ENCODE data around the gene APH1B. TPM values are rescaled to one million over a fixed set of nuclear protein-coding genes. Genes with fewer than 3 reads are reported as not detected.
"Not testable (repeated sequence)": the region's sequence is repeated elsewhere in the genome, so short reads cannot be mapped to it uniquely, and the experiment has no call there.

Gene APH1B
- total RNA-seq, 1 donor from 2014 or later = 22.5 TPM

DNA sequence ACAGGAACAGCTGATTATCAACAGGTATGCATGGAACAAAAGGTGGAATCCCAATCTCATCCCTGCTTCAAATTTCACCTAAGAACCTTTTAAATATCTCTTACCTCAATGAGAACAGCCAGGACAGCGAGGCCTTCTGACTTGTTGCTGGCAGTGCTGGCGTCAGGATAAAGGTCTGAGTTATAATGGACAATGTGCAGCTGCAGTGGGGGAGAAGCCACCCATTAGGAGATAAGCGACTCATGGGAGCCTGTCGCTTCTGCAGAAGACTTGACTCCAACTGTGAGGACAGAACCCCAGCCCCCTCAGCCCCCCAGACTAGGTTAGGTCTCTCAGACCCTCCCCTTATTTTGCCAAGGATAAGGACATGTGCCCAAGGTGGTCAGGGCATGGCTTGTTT is 64.5 kb downstream of the APH1B start:
- DNase-seq (ENCODE audit: low spot score) = no peak
- intact Hi-C loops (cut with DNase I) = no loop called here
- no peak for ATAC-seq

GRCh38 chr15:63342996-63343562 is 65.7 kb downstream of the APH1B start:
- intact Hi-C loops (cut with DNase I); DNase-seq (ENCODE audit: low spot score); ATAC-seq: not testable (repeated sequence)

GRCh38 chr15:63344731-63345390 is 67.5 kb downstream of the APH1B start:
- ATAC-seq (no peak), DNase-seq (ENCODE audit: low spot score) (no peak)
- intact Hi-C loops (cut with DNase I) = no loop called here

DNA sequence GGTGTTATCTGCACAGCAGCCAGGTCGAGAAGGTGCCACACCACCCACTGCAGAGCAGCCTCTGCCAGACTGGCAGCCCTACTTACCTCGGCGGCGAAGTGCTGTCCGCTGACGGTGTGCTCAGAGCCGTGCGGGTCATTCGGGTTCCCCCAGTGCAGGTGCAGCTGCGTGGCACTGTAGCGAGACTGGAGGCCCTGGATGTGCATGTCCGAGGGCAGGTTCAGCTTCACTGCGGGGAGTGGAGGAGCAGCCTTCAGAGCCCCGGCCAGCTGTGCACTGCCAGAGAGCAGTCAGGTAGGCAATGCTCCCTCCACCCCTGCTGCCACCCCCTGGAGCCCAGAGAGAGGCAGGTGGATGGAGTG is 68.0 kb downstream of the APH1B start:
- intact Hi-C loops (cut with DNase I) = no loop called here
- ATAC-seq (no peak), DNase-seq (ENCODE audit: low spot score) (no peak)

GRCh38 chr15:63347074-63347857 is 69.9 kb downstream of the APH1B start:
- intact Hi-C loops (cut with DNase I) = no loop called here
- ATAC-seq = no peak

GRCh38 chr15:63348392-63348791 is 71.0 kb downstream of the APH1B start:
- peak; percentile 45 for ATAC-seq
- no peak for DNase-seq (ENCODE audit: low spot score)
- intact Hi-C loops (cut with DNase I) = no loop called here

More at GRCh38 chr15:63347074-63347857, 69.9 kb downstream of the APH1B start:
- DNase-seq (ENCODE audit: low spot score) = no peak

DNA sequence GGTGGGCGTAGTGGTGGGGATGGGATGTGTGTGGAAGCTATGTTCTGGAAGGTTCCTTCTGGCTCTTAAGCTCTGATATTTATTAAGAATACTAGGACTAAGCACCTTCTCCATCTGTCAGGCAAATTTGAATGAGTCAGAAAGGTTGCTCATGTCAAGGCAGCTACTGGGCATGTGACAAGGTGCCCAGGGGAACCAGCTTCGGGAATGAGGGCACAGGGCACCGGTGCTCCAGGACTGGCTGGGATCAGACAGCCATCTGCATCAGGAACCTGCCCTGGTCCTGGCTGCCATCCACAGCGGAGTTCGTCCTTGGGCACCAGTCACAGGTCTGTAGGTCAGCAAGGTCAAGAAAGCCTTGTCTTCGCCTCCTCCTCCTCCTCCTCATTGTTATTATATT is 71.8 kb downstream of the APH1B start:
- intact Hi-C loops (cut with DNase I) = no loop called here
- DNase-seq (ENCODE audit: low spot score) (no peak), ATAC-seq (no peak)

DNA sequence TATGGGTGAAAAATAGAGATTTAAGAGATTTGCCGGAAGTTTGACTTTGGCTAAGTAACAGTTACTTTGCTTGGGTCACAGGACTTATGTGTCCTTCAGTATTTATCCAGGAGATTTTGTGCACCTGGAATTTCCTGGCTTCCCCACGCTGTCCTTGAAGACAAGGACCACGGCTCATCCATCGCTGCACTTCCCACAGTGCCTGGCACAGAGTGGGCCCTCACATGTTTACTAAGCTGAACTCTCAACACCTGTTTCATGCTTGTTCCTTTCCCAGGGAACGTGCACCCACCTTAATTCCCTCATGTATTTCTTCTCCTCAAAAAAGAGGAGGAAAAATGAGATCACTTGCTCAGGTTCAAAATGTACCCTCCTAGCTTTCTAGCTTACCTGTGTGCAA is 72.2 kb downstream of the APH1B start:
- intact Hi-C loops (cut with DNase I) = no loop called here
- DNase-seq (ENCODE audit: low spot score) (no peak), ATAC-seq (no peak)

DNA sequence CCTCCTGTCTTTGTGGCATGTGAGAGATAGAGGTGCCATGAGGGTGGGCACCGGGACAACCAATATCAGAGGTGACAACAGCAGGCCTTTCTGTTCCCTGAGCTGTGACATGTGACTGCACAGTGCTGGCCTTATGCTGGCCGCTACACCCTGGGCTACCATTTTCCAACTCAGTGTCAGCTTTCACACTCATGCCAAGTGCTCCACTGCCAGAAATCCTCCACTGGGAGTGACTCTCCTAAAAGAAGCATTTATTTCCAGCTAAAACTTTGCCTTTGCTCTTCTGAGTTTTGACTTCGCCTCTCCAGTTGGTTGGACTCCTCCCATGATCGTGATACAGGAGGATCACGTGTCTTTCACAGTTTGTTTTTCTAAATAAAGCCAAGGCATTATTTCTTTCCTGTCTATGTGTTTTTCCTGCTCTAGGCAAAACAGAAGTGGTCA is 72.8 kb downstream of the APH1B start:
- peak; percentile 95 for ATAC-seq
- intact Hi-C loops (cut with DNase I) = no loop called here

DNA sequence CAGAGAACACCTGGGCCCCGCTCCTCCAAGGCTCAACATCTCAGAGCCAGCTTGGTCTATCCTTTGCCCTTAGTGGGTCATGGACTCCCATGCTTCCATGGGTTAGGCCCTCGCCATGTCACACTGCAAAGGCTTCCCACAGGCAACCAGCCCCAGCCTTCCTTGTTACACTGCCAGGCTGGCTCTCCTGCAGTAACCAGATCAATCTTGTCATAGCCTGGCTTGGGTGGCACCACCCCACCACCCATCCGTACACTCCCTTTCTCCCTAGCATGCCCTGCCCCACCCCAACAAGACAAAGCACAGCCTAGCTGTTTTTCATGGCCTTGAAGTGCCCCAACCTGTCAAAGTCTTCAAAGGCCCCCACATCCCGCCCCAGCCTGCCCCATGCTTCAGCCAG is 73.8 kb downstream of the APH1B start:
- no peak for ATAC-seq
- intact Hi-C loops (cut with DNase I) = no loop called here
- no peak for DNase-seq (ENCODE audit: low spot score)

More for the DNA sequence above, 72.8 kb downstream of the APH1B start:
- DNase-seq (ENCODE audit: low spot score) = peak; percentile 77

GRCh38 chr15:63352808-63353207 is 75.4 kb downstream of the APH1B start:
- DNase-seq (ENCODE audit: low spot score) (no peak), ATAC-seq (no peak)
- intact Hi-C loops (cut with DNase I) = no loop called here

DNA sequence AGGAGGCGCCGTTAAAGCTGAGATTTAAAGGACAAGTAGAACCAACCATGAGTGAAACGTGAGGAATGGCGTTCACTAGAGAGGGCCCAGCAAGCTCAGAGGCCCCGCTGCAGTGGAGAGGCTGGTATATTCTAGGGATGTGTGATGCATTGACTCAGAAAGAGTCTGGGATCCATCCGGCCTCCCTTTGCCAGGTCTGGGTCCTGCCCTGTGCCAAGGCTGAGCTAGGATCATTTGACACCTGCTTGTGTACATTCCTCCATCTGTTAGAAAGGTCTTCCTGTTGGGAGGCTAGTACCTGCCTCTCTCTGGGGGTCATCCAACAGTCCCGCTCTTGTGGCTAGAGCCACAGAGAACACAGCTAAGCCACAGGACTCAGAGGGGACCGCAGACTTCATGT is 75.9 kb downstream of the APH1B start:
- no peak for ATAC-seq

DNA sequence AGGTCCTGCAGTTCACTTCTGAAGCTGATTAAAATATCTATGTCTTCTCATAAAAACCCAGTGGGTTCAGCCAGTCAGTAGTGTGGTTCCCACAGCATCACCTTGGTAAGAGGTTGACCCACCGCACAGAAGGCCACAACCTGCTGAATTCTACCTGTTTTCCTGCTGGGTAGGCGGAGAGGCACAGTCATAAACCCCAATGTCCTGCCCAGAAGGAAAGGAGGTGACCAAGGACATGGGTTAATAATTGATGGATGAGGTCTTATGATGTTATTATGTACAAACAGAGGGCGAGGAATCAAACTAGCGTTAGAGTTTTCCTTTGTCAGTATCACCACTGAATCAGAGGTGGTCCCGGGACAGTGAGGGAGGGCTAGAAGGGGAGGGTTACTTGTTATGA is 76.5 kb downstream of the APH1B start:
- DNase-seq (ENCODE audit: low spot score) (no peak), ATAC-seq (no peak)
- intact Hi-C loops (cut with DNase I) = no loop called here

More for the DNA sequence above, 75.9 kb downstream of the APH1B start:
- no peak for DNase-seq (ENCODE audit: low spot score)
- intact Hi-C loops (cut with DNase I) = no loop called here

DNA sequence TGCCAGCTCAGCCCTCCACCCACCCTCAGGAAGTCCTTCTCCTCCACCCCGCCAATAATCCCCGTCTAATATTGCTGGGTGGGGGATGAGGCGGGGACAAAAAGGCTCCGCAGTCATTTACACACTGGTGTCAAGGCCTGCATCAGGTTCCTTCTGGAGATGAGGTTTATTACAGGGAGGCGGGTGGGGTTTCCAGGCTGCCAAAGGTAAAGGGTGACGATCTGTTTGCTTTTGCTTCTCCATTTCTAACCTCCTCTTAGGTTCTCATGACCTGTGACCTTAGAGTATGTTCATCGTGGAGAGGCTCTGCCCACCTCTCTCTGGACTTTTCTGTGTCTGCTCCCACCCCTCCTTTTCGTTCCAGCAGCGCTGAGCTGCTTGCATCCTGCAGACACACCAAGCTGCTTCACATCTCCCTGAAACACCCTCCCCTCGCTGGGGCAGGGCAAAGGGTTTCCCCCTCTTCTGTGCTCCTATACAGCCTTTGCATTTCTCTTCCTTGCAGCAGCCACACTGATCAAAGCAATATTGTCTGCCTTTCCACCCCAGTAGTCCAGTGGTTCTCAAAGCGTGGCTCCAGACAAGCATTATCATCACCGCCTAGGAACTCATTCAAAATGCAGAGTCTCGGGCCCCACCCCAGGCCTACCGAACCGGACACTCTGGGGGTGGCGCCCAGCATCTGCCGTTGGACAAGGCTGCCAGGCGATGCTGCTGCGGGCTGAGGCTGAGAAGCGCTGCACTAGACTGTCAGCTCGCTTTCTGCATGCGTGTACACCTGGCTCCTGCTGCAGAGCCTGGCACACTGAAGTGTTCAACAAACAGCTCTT is 77.6 kb downstream of the APH1B start:
- DNase-seq (ENCODE audit: low spot score) (no peak), ATAC-seq (no peak)
- intact Hi-C loops (cut with DNase I) = no loop called here

GRCh38 chr15:63357061-63357460 is 79.7 kb downstream of the APH1B start:
- no peak for DNase-seq (ENCODE audit: low spot score)
- ATAC-seq = no peak
- intact Hi-C loops (cut with DNase I) = no loop called here

DNA sequence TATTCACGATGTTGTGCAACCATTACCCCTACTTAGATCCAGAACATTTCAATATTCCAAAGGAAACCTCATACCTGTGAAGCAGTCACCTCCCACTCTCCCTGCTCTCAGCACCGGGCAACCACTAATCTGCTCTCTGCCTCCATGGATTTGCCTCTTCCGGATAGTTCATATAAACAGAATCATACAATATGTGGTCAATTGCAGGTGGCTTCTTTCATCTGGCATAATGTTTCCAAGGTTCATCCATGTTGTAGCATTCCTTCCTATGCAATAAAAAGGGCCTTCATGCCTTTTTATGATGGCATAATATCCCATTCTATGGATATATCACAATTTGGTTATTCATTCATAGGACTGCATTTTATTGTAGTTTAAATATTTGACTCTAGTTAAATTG is 80.3 kb downstream of the APH1B start:
- no peak for DNase-seq (ENCODE audit: low spot score)
- ATAC-seq = no peak
- intact Hi-C loops (cut with DNase I) = no loop called here

GRCh38 chr15:63358241-63359029 is 81.0 kb downstream of the APH1B start:
- ATAC-seq = no peak
- intact Hi-C loops (cut with DNase I) = no loop called here
- DNase-seq (ENCODE audit: low spot score) = no peak
